ENCODE measurements around the gene COG4.
A peak's percentile ranks its signal among the peaks of the same experiment; 100 is the strongest.
"Not testable (repeated sequence)": the region's sequence is repeated elsewhere in the genome, so short reads cannot be mapped to it uniquely, and the experiment has no call there.

Gene COG4

GRCh38 chr16:70534971-70535370 is 11.6 kb upstream of the COG4 start:
- Histone ChIP-seq H3K36me3 (ENCODE audit: control insufficient read depth in 2 of 2, insufficient read depth in 1 of 2, low read length in 2 of 2) (peaks cover 85 to 98% of the 10 kb centered on the region in 2 experiments), H3K27ac (ENCODE audit: extremely low read depth, low read depth, low read length) (no peak overlapping the region), H3K9me3 (ENCODE audit: control insufficient read depth, insufficient read depth, low read depth, low read length) (no peaks in the 10 kb centered on the region), H3K4me3 (ENCODE audit: low read depth, low read length) (no peak overlapping the region), H3K4me1 (ENCODE audit: control insufficient read depth, insufficient read depth, low read length) (no peaks in the 10 kb centered on the region)
- POLR2A ChIA-PET: interaction anchor here (0.6 to 1.9 kb wide), 2 partner anchors 10 to 49 kb away, joined by 5 to 6 read pairs; no protein-coding TSS in a partner anchor
- TF ChIP-seq ZNF239 (tag by site-specific recombination; IDR thresholded peaks at IDR 0.05): no peak
- TF ChIP-seq ZNF626 (tag by site-specific recombination; IDR thresholded peaks at IDR 0.05): no peak
- no peak for TF ChIP-seq YY1 (tag by site-specific recombination; IDR thresholded peaks at IDR 0.05)
- TF ChIP-seq, protein P1, sequence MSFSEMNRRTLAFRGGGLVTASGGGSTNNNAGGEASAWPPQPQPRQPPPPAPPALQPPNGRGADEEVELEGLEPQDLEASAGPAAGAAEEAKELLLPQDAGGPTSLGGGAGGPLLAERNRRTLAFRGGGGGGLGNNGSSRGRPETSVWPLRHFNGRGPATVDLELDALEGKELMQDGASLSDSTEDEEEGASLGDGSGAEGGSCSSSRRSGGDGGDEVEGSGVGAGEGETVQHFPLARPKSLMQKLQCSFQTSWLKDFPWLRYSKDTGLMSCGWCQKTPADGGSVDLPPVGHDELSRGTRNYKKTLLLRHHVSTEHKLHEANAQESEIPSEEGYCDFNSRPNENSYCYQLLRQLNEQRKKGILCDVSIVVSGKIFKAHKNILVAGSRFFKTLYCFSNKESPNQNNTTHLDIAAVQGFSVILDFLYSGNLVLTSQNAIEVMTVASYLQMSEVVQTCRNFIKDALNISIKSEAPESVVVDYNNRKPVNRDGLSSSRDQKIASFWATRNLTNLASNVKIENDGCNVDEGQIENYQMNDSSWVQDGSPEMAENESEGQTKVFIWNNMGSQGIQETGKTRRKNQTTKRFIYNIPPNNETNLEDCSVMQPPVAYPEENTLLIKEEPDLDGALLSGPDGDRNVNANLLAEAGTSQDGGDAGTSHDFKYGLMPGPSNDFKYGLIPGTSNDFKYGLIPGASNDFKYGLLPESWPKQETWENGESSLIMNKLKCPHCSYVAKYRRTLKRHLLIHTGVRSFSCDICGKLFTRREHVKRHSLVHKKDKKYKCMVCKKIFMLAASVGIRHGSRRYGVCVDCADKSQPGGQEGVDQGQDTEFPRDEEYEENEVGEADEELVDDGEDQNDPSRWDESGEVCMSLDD (tag by site-specific recombination; IDR thresholded peaks at IDR 0.05): no peak
- TF ChIP-seq ZNF624 (tag by site-specific recombination; IDR thresholded peaks at IDR 0.05): no peak
- no peak for TF ChIP-seq KLF10 (tag by site-specific recombination; IDR thresholded peaks at IDR 0.05)
- TF ChIP-seq ZNF302 (tag by site-specific recombination; IDR thresholded peaks at IDR 0.05; ENCODE audit: low read depth): no peak
- CTCF ChIA-PET: no interaction called here

GRCh38 chr16:70529954-70530353 is 6.6 kb upstream of the COG4 start:
- not testable (repeated sequence) for H3K4me1 ChIP-seq (ENCODE audit: control insufficient read depth, insufficient read depth, low read length); H3K27ac ChIP-seq (ENCODE audit: extremely low read depth, low read depth, low read length); H3K4me3 ChIP-seq (ENCODE audit: low read depth, low read length); H3K9me3 ChIP-seq (ENCODE audit: control insufficient read depth, insufficient read depth, low read depth, low read length)
- peaks cover 53 to 93% of the 10 kb centered on the region in 2 experiments for H3K36me3 ChIP-seq (ENCODE audit: control insufficient read depth in 2 of 2, insufficient read depth in 1 of 2, low read length in 2 of 2)
- ChIA-PET POLR2A (interaction anchor here (0.6 to 0.7 kb wide), 3 partner anchors 9 to 46 kb away, joined by 3 to 4 read pairs (median 3); no protein-coding TSS in a partner anchor), CTCF (interaction anchor here (0.7 to 1.0 kb wide), 2 partner anchors 23 to 102 kb away, joined by 3 read pairs; no protein-coding TSS in a partner anchor)
- TF ChIP-seq ZNF292 (tag by site-specific recombination; IDR thresholded peaks at IDR 0.05; ENCODE audit: borderline replicate concordance, low read depth) (0 out of 2 replicates have a peak, but pooled peaks have one; percentile 24), ZNF404 (tag by site-specific recombination; IDR thresholded peaks at IDR 0.05) (0 out of 2 replicates have a peak, but pooled peaks have one; percentile 18), ZNF394 (tag by site-specific recombination; IDR thresholded peaks at IDR 0.05; ENCODE audit: borderline replicate concordance) (peak; percentile 77; the same call in 1 of the 2 replicates), ZNF623 (tag by site-specific recombination; IDR thresholded peaks at IDR 0.05) (peak; percentile 66), ZNF510 (tag by site-specific recombination; IDR thresholded peaks at IDR 0.05; ENCODE audit: insufficient replicate concordance) (peak; percentile 36), ZNF223 (tag by site-specific recombination; IDR thresholded peaks at IDR 0.05) (peak; percentile 45; the same call in 1 of the 2 replicates), ZNF555 (tag by site-specific recombination; conservative IDR thresholded peaks at IDR 0.05) (peak; percentile 57), ZNF530 (tag by site-specific recombination; IDR thresholded peaks at IDR 0.05; ENCODE audit: low read depth) (peak; percentile 48; the same call in 1 of the 2 replicates), ZBTB21 (tag by site-specific recombination; IDR thresholded peaks at IDR 0.05) (0 out of 2 replicates have a peak, but pooled peaks have one; percentile 30), SCRT1 (tag by site-specific recombination; IDR thresholded peaks at IDR 0.05; ENCODE audit: borderline replicate concordance) (0 out of 2 replicates have a peak, but pooled peaks have one; percentile 24), ZXDB (tag by site-specific recombination; IDR thresholded peaks at IDR 0.05) (peak; percentile 39; the same call in 1 of the 2 replicates), GLI2 (tag by site-specific recombination; IDR thresholded peaks at IDR 0.05; ENCODE audit: borderline replicate concordance, low read depth) (peak; percentile 20; the same call in 1 of the 2 replicates), ZNF266 (tag by site-specific recombination; IDR thresholded peaks at IDR 0.05; ENCODE audit: low read depth) (peak; percentile 48; the same call in 1 of the 2 replicates), ZNF664 (tag by site-specific recombination; IDR thresholded peaks at IDR 0.05) (0 out of 2 replicates have a peak, but pooled peaks have one; percentile 32), ZNF558 (tag by site-specific recombination; IDR thresholded peaks at IDR 0.05) (0 out of 2 replicates have a peak, but pooled peaks have one; percentile 53), ZNF121 (tag by site-specific recombination; IDR thresholded peaks at IDR 0.05) (0 out of 2 replicates have a peak, but pooled peaks have one; percentile 8), ZNF426 (tag by site-specific recombination; IDR thresholded peaks at IDR 0.05) (peak; percentile 58), ZNF140 (tag by site-specific recombination; IDR thresholded peaks at IDR 0.05) (peak; percentile 17; the same call in 1 of the 2 replicates), ZNF791 (tag by site-specific recombination; IDR thresholded peaks at IDR 0.05) (peak; percentile 37; the same call in 1 of the 2 replicates), RBAK (tag by site-specific recombination; IDR thresholded peaks at IDR 0.05) (0 out of 2 replicates have a peak, but pooled peaks have one; percentile 21)
- TF ChIP-seq, protein P2, sequence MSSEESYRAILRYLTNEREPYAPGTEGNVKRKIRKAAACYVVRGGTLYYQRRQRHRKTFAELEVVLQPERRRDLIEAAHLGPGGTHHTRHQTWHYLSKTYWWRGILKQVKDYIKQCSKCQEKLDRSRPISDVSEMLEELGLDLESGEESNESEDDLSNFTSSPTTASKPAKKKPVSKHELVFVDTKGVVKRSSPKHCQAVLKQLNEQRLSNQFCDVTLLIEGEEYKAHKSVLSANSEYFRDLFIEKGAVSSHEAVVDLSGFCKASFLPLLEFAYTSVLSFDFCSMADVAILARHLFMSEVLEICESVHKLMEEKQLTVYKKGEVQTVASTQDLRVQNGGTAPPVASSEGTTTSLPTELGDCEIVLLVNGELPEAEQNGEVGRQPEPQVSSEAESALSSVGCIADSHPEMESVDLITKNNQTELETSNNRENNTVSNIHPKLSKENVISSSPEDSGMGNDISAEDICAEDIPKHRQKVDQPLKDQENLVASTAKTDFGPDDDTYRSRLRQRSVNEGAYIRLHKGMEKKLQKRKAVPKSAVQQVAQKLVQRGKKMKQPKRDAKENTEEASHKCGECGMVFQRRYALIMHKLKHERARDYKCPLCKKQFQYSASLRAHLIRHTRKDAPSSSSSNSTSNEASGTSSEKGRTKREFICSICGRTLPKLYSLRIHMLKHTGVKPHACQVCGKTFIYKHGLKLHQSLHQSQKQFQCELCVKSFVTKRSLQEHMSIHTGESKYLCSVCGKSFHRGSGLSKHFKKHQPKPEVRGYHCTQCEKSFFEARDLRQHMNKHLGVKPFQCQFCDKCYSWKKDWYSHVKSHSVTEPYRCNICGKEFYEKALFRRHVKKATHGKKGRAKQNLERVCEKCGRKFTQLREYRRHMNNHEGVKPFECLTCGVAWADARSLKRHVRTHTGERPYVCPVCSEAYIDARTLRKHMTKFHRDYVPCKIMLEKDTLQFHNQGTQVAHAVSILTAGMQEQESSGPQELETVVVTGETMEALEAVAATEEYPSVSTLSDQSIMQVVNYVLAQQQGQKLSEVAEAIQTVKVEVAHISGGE (tag by site-specific recombination; conservative IDR thresholded peaks at IDR 0.05; ENCODE audit: low read depth): peak; percentile 71
- TF ChIP-seq, protein P3, sequence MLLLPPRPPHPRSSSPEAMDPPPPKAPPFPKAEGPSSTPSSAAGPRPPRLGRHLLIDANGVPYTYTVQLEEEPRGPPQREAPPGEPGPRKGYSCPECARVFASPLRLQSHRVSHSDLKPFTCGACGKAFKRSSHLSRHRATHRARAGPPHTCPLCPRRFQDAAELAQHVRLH (tag by site-specific recombination; IDR thresholded peaks at IDR 0.05): 0 out of 2 replicates have a peak, but pooled peaks have one; percentile 13
